Right lobe of liver (tissue), 6 donors: ENCODE data around the gene KLHL40. TPM values are rescaled to one million over a fixed set of nuclear protein-coding genes. Genes with fewer than 3 reads are reported as not detected.
A peak's percentile ranks its signal among the peaks of the same experiment; 100 is the strongest.

ENCODE experiments used
- ATAC-seq, 4 donors: fragments of 200-7000 bp; cut with Tn5 transposase; one replicate each; pipeline ENCODE4 v1.9.1; 2020; ENCODE audit warnings: mild to moderate bottlenecking in 4 of 4, moderate library complexity in 4 of 4
- DNase-seq, 3 donors: peaks; one replicate each; pipeline ENCODE4 v3.0.0-alpha.2; 2020
- H3K27ac ChIP-seq, 3 donors: fragments of 200-600 bp; one replicate each; pipeline ENCODE4 v1.8.0; 2022
- H3K27me3 ChIP-seq, 2 donors: fragments of 200-600 bp; one replicate each; pipeline ENCODE4 v1.8.0; 2022
- H3K36me3 ChIP-seq, 4 donors: fragments of 200-600 bp; sonication (generic) in 1 of 4; one replicate each; pipeline versions ENCODE4 v1.5.1 to v1.8.0; 2017 to 2022; ENCODE audit warnings: control low read depth in 1 of 4
- H3K4me1 ChIP-seq, 4 donors: fragments of 200-600 bp; sonication (generic) in 1 of 4; one replicate each; pipeline versions ENCODE4 v1.5.1 to v1.8.0; 2017 to 2022; ENCODE audit warnings: control low read depth in 1 of 4
- H3K4me3 ChIP-seq, 3 donors: fragments of 200-600 bp; one replicate each; pipeline ENCODE4 v1.8.0; 2022
- H3K9me3 ChIP-seq, 4 donors: fragments of 200-600 bp; sonication (generic) in 1 of 4; one replicate each; pipeline versions ENCODE4 v1.5.1 to v1.8.0; 2017 to 2022; ENCODE audit warnings: control low read depth in 1 of 4
- POLR2A ChIP-seq: fragments of 450-650 bp; IDR thresholded peaks from one replicate; pipeline ENCODE4 v1.6.1; 2017; ENCODE audit warnings: antibody characterized with exemption, mild to moderate bottlenecking
- WGBS: methylation state at CpG from one replicate; pipeline ENCODE4 v1.1.6; 2018; ENCODE audit warnings: low coverage, low lambda C conversion rate; ENCODE audit not compliant: insufficient coverage; ENCODE audit errors: missing lambda C conversion rate; 5-methylcytosine and 5-hydroxymethylcytosine counted together
- intact Hi-C, 2 donors: fragments of 100-400 bp; cut with DNase I; formaldehyde crosslinking; loops; one replicate each; pipeline versions ENCODE4 v1.11.2 to v1.14.1; 2022
- total RNA-seq, 6 experiments: library from RNA; depleted of rRNA in 2 of 6; stranded (reverse); fragments of >200 nt in 2 of 6; fragmentation: NEBNext Ultra II Directional in 3 of 6; extraction: Animal tissue kit (Norgen Biotek cat#: 25700) in 3 of 6; gene quantifications; one replicate each; pipeline versions ENCODE4 v1.1.0 to v1.2.4, GENCODE V29; 2016 to 2023
- TF ChIP-seq, protein P1 (sequence below), 4 donors: fragments of 200-600 bp in 3 of 4; fragments of 450-650 bp in 1 of 4; IDR thresholded peaks; one replicate each; pipeline versions ENCODE4 v1.5.1 to v1.8.0; 2016 to 2022; ENCODE audit warnings: antibody characterized with exemption in 4 of 4, mild to moderate bottlenecking in 2 of 4
- donor health status: DM: no; HTN: yes; CAD: no.
- donor health status: DM: no; HTN: no; CAD: no.
- donor health status: DM: no; HTN: no; CAD: no.
- donor health status: DM: no; HTN: yes; CAD: no.
- donor health status: DM: no; HTN: yes; CAD: no.

Gene KLHL40
- total RNA-seq, 6 experiments from 2014 or later = 0.19 to 0.68 TPM; not detected in 4

DNA sequence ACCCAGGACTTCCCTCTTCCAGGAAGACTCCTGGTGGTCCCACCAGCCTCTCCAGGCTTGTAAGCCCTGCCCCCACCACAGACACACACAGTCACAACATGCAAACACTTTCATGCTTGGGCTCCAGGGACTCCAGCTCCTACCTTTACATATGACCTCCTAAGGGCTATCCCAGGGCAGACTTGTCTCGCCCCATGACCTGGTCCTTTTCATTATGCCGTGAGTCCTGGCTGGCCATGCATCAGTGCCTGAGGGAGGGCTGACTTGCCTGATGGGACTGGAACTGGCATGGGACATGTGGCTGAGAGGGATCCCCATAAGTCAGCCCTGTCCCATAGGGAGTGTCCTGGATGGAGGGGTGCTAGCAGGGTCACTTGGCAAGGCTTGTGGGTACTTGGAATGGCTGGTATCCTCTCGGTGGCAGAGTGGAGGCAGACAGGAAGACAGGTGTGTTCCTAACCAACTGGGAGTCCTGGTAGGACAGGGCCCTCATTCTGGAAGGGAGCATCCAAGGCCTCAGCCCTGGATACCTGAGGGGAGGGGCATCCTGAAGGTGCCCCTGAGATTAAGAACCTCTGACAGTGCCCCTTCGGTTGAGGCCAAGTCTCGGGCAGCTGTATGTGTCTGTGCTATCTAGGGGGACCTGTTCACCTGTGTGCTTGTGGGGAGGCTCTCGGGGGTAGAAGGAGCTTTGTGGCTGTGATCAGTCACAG lies 17.8 kb downstream of the KLHL40 start:
- Histone ChIP-seq H3K4me3 (no peak overlapping the region), H3K36me3 (no peaks in the 10 kb centered on the region), H3K4me1 (no peaks in the 10 kb centered on the region), H3K27ac (no peak overlapping the region), H3K27me3 (no peaks in the 10 kb centered on the region), H3K9me3 (no peaks in the 10 kb centered on the region)
- TF ChIP-seq POLR2A = no peak
- TF ChIP-seq, protein P1, sequence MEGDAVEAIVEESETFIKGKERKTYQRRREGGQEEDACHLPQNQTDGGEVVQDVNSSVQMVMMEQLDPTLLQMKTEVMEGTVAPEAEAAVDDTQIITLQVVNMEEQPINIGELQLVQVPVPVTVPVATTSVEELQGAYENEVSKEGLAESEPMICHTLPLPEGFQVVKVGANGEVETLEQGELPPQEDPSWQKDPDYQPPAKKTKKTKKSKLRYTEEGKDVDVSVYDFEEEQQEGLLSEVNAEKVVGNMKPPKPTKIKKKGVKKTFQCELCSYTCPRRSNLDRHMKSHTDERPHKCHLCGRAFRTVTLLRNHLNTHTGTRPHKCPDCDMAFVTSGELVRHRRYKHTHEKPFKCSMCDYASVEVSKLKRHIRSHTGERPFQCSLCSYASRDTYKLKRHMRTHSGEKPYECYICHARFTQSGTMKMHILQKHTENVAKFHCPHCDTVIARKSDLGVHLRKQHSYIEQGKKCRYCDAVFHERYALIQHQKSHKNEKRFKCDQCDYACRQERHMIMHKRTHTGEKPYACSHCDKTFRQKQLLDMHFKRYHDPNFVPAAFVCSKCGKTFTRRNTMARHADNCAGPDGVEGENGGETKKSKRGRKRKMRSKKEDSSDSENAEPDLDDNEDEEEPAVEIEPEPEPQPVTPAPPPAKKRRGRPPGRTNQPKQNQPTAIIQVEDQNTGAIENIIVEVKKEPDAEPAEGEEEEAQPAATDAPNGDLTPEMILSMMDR (IDR thresholded peaks at IDR 0.05) = no peak
- WGBS = 80% methylated on average over 1 of the region's 6 CpGs
- intact Hi-C loops = no loop called here
- DNase-seq = no peak
- no peak for ATAC-seq

DNA sequence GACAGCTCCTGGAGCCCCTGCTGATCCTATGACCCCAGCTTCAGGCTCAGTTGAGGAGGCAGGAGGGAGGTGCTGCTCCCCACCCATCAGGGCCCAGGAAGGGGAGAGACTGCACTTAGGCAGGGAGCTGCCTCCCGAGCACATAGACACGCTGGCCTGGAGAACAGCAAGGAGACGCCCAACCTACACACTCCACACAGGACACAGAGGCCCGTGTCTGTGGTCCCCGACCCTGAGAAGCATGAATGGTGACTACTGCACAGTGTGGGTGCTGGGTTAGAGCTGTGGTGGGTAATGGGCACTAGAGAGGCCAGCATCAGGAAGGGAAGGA lies 18.3 kb downstream of the KLHL40 start:
- H3K27ac ChIP-seq = no peak overlapping the region
- H3K27me3 ChIP-seq = no peaks in the 10 kb centered on the region
- WGBS = no CpG with 5 or more reads among the region's 5 CpGs
- H3K4me3 ChIP-seq = no peak overlapping the region
- DNase-seq (no peak), ATAC-seq (no peak)
- TF ChIP-seq, protein P1 (IDR thresholded peaks at IDR 0.05) = no peak
- no peak for TF ChIP-seq POLR2A
- no peaks in the 10 kb centered on the region for H3K9me3 ChIP-seq
- H3K36me3 ChIP-seq = no peaks in the 10 kb centered on the region
- H3K4me1 ChIP-seq = no peaks in the 10 kb centered on the region
- intact Hi-C loops = no loop called here

DNA sequence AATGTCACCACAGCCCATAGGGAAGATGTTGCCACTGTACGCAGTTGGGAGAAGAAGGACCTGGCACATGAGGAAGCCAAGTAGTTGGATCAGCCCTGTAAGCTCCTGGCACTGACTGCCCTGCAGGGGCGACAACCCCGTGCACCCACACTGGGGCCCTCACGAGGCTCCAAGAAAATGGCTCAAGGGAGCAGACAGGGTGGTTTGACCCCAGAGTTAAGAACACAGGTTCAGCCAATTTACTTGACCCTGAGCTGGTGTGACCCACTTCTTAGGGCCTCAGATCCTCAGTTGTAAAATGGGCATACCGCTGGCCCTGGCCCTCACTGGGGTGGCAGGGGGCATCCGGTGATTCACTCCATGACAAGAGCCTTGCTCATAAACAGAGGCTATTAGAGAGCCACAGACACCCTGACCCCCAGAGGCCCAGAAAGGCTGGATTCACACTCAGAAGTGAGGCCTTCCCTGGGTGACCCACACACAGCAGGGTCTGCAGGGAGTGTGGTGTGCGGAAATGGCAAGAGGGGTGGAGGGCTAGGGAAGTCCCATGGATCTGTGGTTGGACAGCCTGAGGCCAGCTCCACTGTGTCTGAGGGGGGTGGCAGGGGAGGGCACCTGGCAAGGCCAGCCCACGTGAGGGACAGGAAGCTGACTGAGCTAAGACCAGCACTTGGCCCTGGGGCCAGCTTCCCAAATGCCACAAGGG lies 19.0 kb downstream of the KLHL40 start:
- DNase-seq = no peak
- H3K4me3 ChIP-seq = no peak overlapping the region

DNA sequence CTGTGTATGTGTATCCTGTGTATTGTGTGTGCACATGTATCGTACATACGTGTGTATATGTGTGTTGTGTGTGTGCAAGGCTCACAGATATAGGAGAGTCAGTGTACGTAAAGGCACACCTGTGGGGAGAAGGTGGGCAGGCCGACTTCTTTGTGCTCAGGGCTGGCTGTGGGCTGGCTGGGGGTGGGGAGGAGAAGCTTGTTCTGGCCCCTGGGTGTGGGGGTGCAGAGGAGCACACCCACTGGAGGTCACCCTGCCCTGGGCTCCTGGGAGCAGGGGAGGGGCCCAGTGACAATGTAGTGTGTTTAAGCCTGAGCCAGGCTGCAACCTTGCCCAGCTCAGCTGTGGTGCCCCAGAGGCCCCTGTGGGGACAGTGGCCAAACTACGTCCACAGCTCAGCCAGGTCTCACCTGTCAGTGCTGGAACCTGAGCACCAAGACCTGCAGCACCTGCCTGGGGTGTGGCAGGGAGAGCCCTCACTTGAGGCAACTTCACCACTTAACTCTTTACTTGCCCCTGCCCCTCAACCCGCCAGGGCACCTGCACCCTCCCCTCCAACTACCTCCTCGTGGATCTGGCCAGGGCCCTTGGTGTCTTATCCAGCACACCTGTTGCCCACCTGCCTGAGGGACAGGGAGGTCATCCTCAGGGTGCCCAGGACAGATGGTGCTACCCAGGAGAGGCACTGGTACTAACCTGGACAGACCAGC lies 19.9 kb downstream of the KLHL40 start:
- WGBS = 83% methylated on average over 4 of the region's 7 CpGs
- no peaks in the 10 kb centered on the region for H3K36me3 ChIP-seq
- ATAC-seq (no peak), DNase-seq (peak in 1 of 3 donors; percentile 36)
- no peak for TF ChIP-seq POLR2A
- TF ChIP-seq, protein P1 (IDR thresholded peaks at IDR 0.05) = no peak
- H3K9me3 ChIP-seq = no peaks in the 10 kb centered on the region
- H3K27ac ChIP-seq = no peak overlapping the region
- H3K4me3 ChIP-seq = no peak overlapping the region
- no peaks in the 10 kb centered on the region for H3K27me3 ChIP-seq
- H3K4me1 ChIP-seq = no peaks in the 10 kb centered on the region
- intact Hi-C loops = no loop called here

More for the DNA sequence above, 19.0 kb downstream of the KLHL40 start:
- WGBS = no CpG with 5 or more reads among the region's 8 CpGs
- no peak for TF ChIP-seq POLR2A
- TF ChIP-seq, protein P1 (IDR thresholded peaks at IDR 0.05) = no peak
- Histone ChIP-seq H3K9me3 (no peaks in the 10 kb centered on the region), H3K27ac (no peak overlapping the region), H3K27me3 (no peaks in the 10 kb centered on the region), H3K4me1 (no peaks in the 10 kb centered on the region), H3K36me3 (no peaks in the 10 kb centered on the region)
- ATAC-seq = no peak
- intact Hi-C loops = no loop called here
